IPS-NIHi7 (cell line): ENCODE data around the gene ORC2.
"Not testable (repeated sequence)": the region's sequence is repeated elsewhere in the genome, so short reads cannot be mapped to it uniquely, and the experiment has no call there.

ENCODE experiments used
- DNase-seq: peaks from one replicate; pipeline ENCODE4 v3.0.0; 2012; ENCODE audit warnings: mixed read lengths; ENCODE audit errors: extremely low spot score

The ORC2 gene

DNA sequence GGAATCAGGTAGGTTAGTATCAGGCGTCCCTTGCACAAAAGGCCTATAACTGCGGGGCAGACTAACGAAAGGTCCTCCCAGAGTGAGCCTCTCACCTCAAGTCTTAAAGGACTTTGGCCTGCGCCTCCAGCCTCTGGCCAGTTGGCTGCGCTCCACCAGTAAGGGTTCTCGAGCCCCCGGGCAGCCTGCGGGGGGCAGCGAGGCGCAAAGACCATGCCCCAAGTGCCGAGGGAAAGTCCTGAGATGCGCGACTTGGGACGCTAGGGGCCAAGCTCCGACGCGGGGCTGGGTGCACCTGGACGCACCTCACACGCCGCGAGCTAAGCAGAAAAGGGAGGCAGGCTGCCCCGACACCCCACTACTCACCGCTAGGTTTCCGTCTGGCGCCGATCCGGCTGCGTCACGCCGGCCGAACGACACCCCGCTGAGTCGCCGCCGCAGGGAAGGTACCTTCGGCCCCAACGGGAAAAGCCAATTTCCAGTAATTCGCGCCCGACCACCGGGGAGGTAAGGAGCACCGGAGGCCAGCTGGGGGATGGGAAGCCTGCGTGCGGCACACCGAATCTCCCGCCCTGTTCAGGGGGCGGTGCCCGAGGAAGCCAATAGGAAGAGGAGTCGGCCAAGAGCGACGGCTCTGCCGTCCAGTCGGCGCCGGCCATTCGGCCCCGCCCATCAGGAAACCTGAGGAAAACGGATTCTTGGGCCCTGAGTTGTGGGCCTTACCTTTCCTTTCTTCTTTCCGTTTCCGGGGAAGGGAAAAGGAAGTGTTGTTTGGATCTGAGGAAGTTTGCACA is at the start of gene ORC2:
ORC2 (minus strand) TSS at position 537 of the 794 bp plus-strand sequence. CDS start 5,537 bp downstream, outside the sequence.
- DNase-seq, result peak; percentile 99

GRCh38 chr2:201008296-201008829 is 44.9 kb upstream of the ORC2 start:
- no peak for DNase-seq

- DNase-seq, result no peak
Observed at GRCh38 chr2:201007584-201007998, 44.1 kb upstream of the ORC2 start.

GRCh38 chr2:201006704-201007103 is 43.2 kb upstream of the ORC2 start:
- DNase-seq, result no peak

GRCh38 chr2:201004370-201004769 is 40.9 kb upstream of the ORC2 start:
- no peak for DNase-seq

- no peak for DNase-seq
Observed at GRCh38 chr2:200993097-200993496, 29.6 kb upstream of the ORC2 start.

DNA sequence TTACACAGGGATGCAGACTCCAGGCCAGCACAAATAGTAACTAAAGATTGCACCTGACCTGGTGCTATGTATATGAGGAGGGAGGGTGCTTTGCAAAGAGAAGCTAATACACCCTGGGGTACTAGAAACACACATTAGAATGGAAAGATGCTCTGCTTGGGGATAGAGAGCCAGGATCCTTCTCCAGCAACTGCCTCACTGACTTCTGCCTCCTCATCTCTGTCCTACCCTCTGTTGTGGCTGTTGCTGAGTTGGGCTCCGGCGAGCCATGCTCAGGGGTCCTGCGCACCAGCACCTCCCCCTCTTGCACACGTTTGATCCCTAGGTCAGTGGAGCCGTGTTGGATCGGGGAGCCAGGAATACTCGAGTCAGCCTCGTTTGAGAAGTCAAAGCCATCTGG is 23.7 kb upstream of the ORC2 start:
- no peak for DNase-seq

GRCh38 chr2:200985799-200986198 is 22.3 kb upstream of the ORC2 start:
- DNase-seq, result no peak

DNA sequence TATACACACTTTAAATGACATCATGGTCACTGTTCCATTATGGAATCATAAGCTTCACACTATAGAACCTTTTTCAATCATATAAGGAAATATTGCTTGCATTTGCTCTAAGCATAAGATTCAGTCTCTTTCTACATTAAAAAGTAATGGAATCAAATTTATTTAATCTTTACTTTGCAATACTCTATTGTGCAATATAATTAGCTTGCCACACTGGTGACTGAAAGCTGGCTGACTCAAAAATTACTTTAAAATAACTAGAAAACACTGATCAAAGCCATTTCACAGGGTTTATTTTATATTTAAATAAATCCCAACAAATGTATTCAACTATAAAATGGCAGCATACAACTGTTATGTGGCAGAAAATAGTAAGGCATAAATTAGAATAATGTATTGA is 13.2 kb upstream of the ORC2 start:
- no peak for DNase-seq

- DNase-seq, result no peak
Observed at GRCh38 chr2:200975672-200976071, 12.2 kb upstream of the ORC2 start.

GRCh38 chr2:200970057-200970456 is 6.6 kb upstream of the ORC2 start:
- not testable (repeated sequence) for DNase-seq

- no peak for DNase-seq
Observed at GRCh38 chr2:200968735-200969134, 5.3 kb upstream of the ORC2 start.

- DNase-seq, result no peak
Observed at GRCh38 chr2:200968162-200968561, 4.7 kb upstream of the ORC2 start.

DNA sequence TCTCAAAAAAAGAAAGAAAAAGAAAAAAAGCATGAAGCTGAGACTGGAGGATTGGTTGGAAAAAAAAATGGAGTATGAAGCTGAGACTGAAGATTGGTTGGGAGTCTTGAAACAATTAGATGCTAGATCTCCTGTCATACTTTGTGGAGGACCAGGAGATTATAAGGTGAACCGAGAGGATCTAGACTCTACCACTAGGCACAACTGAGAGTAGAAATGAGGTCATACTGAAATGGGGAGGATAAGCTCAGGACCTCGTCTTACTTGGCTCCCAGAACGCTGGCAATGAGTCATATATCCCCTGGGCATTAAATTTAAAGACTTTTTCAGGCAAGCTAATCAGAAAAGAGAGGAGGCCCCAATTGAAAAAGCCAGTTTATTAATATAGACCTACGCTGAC is 3.3 kb upstream of the ORC2 start:
- no peak for DNase-seq

- no peak for DNase-seq
Observed at GRCh38 chr2:200964498-200964897, 1.0 kb upstream of the ORC2 start.

DNA sequence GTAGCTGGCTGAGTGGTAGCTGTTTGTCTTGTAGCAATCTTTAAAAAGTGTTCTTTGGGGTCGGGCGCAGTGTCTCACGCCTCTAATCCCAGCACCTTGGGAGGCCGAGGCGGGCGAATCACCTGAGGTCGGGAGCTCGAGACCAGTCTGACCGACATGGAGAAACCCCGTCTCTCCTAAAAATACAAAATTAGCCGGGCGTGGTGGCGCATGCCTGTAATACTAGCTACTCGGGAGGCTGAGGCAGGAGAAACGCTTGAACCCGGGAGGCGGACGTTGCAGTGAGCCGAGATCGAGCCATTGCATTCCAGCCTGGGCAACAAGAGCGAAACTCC is 425 bp upstream of the ORC2 start:
- DNase-seq, result not testable (repeated sequence)

DNA sequence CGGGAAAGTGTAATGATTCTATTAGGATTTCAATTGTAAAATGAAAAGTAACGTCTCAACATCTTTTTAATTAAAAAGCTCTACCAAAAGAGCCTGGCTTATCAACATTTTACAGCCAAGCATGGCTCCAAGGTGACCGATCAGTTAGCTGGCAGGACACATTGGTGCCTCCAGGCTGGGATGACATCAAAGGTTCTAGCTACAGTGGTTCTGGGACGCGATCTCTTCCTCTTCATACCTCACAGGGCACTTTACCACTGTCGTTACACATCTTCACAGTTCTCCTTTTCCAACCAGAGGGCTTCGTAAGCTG is 693 bp downstream of the ORC2 start:
- no peak for DNase-seq

- DNase-seq, result no peak
Observed at GRCh38 chr2:200961674-200962073, 1.8 kb downstream of the ORC2 start.

GRCh38 chr2:200950378-200950777 is 13.1 kb downstream of the ORC2 start:
- DNase-seq, result no peak

DNA sequence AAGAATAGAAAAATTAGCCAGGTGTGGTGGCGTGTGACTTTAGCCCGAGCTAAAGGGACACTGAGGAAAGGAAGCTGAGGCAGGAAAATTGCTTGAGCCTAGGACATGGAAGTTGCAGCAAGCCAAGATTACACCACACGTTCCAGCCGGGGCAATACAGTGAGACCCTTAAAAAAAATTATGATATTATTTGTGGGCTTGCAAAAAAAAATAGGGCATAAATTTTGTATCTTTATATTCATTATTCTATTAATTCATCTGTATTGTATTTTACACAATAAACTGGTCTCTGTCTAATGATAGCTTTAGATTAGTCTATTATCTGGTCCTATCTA is 18.1 kb downstream of the ORC2 start:
- no peak for DNase-seq

- no peak for DNase-seq
Observed at GRCh38 chr2:200944467-200945394, 18.7 kb downstream of the ORC2 start.

- no peak for DNase-seq
Observed at GRCh38 chr2:200943527-200944105, 19.8 kb downstream of the ORC2 start.

GRCh38 chr2:200939832-200940231 is 23.6 kb downstream of the ORC2 start:
- no peak for DNase-seq
